Hematopoietic multipotent progenitor cell treated with erythropoietin and hydrocortisone succinate and interleukin-3 and kit ligand, for 8 days (in vitro differentiated cells): Measurements from ENCODE around the gene WNT5B.
A peak's percentile ranks its signal among the peaks of the same experiment; 100 is the strongest.
"Not testable (repeated sequence)": the region's sequence is repeated elsewhere in the genome, so short reads cannot be mapped to it uniquely, and the experiment has no call there.

ENCODE experiments used
- DNase-seq: peaks from one replicate; pipeline ENCODE4 v3.0.0-alpha.2; 2015

WNT5B gene

DNA sequence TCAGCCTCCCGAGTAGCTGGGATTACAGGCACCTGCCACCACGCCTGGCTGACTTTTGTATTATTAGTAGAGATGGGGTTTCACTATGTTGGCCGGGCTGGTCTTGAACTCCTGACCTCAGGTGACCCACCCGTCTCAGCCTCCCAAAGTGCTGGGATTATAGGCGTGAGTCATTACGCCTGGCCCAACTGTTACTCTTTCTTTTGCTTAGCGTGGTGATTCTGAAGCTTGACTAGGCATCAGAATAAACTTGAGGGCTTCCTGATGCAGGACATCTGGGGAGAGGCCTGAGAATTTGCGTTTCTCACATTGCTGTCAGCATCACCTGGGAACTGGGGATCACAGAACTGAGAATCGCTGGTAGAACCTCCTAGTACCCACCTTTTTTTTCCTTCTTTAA lies 26.3 kb upstream of the WNT5B start:
- not testable (repeated sequence) for DNase-seq

DNA sequence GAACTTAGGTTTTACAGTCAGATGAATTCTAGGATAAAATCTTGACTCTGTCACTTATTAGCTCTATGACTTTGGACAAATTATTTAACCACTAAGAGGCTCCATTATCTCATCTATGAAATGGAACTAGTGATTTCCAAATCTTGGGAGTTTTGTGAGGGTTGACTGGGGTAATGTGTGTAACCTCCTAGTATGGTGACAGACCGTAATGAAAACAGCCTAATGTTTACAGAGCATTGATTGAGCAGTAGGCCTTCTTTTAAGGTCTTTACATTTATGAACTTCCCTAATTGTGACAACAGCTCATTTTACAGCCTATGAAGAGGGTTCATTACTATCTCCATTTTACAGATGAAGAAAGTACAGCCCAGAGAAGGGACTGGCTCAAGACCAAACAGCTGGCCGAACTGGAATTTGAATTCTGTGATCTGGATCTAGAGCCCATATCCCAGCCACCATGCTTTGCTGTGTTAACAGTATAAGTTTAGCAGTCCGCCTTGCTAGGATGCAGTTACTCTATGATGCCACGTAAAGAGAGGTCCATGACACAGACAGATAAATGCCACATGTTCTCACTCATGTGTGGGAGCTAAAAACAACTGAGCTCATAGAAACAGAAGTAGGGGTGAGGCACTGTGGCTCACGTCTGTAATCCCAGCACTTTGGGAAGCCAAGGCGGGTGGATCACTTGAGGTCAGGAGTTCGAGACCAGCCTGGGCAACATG lies 25.6 kb upstream of the WNT5B start:
- no peak for DNase-seq

DNA sequence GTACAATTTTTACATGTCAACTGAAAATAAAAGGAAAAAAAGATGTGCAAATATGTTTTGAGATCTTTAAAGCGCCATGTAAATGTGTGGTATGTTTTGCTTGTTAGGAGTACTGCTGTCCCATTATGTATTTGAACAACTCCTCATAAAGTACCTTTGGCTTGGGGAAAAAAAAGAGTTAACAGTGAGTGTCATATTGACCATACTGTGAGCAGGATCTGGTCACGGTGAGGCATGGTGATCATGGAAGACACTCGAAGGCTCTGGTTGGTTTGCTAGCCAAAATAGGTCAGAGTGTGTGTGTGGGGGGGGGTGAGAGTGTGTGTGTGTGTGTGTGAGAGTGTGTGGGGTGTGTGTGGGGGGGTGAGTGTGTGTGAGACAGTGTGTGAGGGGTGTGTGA lies 24.6 kb upstream of the WNT5B start:
- no peak for DNase-seq

DNA sequence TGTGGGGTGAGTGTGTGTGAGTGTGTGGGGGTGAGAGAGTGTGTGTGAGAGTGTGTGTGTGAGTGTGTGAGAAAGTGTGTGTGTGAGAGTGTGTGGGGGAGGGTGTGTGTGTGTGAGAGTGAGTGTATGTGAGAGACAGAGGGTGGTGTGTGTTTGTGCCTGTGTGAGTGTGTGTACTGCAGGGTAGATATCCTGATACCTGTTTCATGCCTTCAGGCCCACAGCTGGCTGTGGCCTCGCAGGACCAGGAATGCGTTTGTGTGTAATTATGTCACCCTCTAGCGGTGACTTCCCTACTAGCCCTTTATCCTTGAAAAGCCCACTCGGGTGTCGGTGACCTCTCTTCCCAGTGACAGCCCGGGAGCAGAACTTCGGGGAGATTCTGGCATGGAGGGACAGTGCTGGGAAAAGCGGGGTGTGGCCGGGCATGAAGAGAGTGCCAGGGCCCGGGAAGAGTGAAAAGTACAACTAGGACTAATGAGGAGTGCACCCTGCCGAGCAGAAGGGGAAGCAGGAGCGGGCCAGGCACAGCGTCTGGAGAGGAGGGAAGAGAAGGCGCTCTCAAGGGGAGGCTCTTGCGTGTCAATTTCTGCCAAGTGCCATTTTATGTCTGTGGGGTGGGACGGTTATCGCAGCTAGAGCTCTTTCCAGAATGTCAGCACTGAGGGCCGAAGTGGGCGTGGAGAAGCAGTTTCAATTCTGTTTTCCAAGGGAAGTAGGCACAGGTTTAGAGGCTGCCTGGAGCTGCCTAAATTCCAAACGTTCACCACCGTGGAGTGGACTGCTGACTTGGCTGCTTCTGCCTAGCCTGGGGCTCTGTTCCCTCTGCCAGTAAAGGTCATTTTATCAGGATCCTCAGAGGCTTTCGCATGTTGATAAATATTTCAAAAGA lies 23.7 kb upstream of the WNT5B start:
- DNase-seq, result peak; percentile 90

DNA sequence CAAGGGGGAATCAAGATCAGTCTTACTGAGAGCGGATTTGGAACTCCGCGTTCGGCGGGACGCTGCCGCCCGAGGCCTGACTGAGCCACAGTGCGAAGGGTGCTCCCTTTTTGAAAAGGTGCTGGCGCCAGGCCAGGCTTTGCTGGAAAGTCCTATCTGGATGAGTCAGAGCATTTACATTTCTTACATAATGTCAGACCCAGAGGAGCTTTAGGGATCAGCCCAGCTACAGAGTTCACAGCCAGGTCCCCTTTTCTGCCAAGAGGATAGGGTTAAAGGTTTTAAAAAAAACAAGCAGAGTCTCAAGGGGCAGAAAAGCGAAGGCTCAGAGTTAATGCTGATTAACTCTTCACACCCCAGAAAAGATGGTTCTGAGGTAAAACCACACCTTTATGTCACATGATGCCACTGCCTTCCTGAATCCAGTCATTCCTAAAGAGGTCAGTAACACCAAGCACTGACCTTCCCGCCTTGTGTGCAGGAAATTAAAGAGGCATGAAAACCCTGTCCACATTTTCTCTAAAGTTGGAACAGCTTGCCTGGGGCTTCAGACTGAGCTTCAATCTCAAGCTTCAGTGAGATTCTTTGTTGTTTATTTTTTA lies 22.9 kb upstream of the WNT5B start:
- peak; percentile 93 for DNase-seq

DNA sequence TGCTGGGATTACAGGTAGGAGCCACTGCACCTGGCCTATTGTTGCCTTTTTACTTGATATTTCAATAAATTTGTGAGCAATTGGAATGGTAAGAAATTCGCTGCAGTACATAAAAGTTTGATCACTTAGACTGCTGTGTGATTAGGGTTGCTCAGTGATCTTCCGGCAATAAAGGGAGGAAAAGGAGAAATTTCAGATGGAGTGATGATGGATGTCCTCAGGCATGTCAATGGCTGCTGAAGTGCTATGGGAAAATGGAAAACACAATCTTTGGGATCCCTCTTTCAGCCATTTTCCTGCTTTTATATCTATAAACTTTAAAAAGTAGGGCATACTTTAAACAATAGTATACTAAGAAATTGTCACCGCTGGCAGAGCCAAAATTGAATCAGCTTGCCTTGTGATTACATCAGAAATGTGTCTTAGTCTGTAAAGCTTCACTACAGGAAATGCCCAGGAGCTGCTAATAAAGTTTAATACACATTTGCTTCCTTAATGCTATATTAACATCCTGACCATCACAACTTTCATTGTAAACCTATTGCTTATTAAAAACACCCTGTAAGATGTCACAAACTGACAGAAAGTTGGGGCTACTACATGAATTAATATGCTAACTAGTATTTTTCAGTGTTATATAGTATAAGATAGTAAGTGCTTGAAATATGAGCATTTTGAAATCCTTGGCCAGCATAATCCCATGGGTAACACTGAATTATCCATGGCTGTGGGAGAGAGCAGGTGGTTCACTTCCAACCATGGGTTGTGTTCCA lies 20.9 kb upstream of the WNT5B start:
- no peak for DNase-seq

DNA sequence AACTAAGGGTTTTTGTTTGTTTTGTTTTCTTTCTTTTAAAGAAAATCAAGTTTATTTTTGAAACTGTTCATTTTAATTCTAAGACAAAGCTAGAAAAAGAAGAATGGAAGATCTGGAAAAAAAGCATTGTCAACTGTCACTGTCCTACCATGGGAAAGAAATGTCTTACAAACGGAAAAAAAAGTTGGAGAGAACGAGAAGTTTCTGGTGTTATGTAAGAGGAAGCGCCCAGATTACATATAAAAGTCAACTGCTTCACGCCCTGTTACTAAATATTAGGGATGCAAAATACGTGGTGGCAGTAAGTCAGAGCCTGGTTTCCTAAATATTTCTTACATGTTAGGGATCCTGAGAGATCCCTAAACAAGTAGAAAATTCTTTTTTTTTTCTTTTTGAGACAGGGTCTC lies 20.3 kb upstream of the WNT5B start:
- no peak for DNase-seq

DNA sequence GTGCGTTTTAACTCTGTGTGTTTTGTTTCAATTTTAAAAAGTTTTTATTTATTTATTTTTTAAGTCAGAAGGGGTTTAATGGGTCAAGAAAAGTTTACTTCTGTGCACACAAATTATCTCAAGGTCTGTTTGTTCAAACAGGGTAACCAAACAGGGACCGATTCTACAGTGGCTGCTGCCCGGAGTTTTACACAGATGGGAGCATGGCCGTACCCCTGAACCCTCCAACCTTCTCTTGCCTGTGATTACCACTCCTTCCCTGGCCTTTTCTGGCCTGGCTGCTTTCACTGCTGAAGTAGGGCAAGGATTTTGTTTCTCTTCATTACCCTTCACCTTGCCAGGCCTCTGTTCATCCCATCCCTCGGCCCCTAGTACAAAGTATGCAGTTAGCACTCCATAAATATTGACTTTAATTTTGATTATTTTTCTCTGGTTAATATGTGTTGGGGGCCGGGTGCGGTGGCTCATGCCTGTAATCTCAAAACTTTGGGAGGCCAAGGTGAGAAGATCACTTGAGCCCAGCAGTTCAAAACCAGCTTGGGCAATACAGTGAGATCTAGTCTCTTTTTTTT lies 18.9 kb upstream of the WNT5B start:
- no peak for DNase-seq

DNA sequence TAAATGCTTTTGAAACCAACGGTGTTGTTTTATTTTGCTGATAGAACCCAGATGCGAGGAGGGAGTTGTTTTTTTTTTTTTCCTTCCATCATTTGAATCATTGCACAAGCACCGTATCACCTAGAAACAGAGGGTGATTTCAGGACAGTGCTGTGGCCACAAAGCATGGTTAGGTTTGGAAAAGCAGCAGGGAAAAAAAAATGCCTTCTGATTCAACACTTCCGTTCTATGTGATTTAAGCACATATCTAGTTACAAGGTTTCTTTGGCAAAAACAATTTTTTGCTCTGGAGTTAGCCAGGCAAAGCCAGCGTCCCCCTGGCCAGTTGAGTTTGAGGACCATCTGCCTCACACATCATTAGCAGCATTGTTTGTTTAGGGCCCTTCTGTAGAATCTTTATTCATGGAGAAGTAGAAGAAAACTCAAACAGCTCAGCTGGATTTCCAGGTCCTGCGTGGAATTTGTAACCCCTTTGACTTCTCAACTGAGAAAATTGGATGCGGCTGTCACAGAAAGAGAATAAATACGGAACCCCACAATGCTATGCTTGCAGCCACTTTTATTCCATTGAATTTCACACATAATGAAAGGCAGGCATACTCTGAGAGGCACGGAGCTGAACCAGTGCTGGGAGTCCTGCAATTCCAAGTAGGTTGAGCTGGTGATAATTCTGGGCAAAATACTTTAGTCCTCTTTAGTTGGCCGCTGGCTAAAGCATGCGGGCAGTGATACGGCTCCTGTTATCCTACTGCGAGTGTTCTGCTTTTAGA lies 17.0 kb upstream of the WNT5B start:
- DNase-seq, result no peak

DNA sequence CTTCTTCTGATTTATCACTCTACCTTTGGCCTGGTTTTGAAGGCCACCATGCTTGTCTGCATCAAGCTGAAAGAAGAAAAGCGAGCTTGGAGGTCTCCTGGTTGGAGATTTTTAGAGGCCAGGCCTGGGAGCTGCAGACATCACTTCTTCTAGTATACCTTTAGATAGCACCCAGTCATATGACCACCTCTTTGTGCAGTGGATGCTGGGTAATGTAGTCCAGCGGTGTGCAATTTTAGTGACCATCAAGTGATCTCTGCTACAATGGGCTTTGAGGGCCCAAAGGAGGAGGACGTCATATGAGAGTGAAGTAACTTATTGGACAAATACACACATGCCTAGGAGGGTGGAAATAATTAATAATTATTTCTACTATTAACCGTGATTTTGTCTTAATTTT lies 15.2 kb upstream of the WNT5B start:
- DNase-seq, result peak; percentile 35

DNA sequence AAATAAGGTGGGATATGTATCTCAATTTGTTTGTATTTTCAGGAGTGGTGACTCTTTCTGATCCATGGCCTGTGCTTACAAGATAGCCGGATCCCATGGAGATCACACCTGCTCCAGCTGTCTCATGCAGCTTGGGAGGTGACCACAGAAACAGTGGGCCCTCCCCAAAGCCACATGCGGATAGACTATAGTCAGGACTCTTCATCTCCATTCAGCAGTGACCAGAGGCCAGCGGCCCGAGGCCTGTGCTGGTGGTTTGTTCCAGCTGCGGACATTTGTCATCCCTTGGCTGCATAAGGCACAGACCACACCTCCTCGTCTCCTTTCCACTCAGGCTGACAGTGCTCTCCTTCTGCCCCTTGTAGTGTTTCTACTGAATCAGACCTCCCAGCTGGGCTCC lies 14.7 kb upstream of the WNT5B start:
- no peak for DNase-seq

DNA sequence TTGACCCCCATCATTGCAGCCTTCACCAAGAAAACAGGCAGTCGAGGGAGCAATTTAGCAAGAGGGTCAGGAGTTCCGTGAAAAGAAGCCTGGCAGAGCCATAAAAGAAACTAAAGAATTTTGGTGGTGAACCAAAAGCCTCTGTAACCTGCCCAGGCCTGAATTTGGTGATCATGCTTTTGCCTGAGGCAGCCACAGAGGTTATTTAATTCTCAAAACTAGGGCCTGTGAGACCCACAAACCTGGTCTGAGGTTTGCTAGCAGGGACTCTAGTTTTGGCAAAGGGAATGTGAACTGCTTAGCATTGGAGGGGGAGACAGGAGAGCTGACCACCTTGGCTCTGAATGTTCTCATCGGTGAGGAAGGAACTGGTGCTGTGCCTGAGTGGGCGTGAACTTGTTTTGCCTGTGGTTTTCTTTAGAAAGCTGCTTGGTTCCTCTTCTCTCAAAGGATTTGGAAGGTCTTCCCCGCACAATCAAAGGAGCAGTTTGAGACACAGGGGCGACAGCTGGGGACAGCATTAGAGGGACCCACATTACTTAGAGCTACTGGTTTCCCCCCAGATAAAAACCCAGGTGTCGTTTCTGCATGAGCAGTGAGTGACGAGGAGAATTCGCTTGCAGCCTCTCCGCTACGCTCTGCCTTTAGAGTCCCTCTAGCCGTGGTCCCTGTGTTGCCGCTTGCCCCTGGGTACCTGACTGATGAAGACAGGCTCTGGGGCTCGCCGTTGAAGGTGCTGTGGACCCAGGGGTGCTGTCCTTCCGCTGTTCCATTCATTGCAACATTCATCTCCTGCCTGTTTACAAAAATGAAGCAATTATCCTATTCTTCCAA lies 12.6 kb upstream of the WNT5B start:
- no peak for DNase-seq

DNA sequence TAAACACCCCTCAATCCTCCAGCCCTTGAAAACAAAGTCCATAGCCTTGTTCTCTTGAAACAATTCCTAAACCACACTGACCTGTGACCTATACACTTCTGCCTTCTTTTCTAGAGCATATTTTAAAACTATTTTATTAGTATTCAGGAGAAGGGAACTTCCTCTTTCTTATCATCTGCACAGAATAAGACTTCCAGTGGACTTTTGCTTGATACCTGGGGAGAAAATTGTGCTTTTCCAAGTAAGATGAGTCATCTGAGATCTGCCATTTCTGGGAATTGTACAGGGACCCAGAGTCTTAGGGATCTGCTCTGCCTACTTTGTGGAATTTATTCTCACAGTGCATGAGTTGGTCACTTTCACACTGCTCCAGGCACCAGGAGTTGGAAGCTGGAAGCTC lies 10.5 kb upstream of the WNT5B start:
- DNase-seq, result peak; percentile 29

DNA sequence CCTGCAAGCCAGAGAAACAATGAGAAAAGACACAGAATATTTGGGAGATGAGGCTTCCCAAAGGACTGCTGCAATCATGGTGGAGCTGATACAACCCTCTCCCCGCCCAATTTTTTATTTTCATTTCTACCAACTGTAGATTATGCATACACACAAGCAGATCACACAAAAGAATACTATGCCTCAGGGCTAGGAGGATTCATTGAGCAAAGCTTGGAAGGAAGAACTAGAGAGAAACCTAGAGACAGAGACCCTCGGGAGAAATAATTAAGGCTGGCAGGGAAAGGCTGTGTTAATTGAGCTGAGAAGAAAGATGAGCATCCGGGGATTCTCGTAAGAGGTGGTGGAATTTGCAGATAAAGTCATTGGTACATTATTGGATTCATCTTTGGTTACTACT lies 9.9 kb upstream of the WNT5B start:
- no peak for DNase-seq

DNA sequence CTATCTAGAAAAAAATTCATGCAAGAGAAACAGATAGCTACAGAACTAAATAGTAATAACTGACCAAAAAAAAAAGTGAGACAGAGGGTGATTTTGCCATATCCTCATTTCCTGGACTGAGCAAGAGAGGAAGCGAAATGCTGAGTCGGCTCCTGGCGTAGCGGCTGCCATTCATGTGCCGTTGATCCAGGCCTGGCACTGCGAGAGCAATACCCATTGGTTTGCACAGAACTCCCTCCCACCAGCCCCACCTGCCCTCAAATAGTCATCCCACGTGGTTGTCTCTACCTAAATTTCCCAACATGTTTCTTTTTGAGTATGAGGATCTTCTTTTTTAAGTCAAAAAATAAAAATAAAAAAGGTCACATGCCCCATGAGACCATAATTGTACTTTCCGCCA lies 9.4 kb upstream of the WNT5B start:
- peak; percentile 20 for DNase-seq

DNA sequence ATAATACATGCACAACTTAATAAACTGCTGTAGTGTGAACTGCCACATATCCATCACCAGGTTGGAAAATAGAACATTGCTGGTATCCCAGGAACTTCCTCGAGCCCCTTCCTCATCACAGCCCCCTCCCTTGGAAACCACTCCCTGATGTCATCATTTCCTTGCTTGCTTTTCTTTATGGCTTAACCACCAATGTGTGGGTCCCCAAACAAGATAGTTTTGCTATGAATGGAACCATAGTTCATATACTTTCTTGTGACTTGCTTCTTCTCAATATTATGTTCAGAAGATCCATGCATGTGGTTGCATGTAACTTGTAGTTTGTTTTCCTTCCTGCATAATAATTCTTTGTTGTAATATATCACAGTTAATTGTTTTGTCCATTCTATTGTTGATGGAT lies 8.9 kb upstream of the WNT5B start:
- DNase-seq, result no peak

DNA sequence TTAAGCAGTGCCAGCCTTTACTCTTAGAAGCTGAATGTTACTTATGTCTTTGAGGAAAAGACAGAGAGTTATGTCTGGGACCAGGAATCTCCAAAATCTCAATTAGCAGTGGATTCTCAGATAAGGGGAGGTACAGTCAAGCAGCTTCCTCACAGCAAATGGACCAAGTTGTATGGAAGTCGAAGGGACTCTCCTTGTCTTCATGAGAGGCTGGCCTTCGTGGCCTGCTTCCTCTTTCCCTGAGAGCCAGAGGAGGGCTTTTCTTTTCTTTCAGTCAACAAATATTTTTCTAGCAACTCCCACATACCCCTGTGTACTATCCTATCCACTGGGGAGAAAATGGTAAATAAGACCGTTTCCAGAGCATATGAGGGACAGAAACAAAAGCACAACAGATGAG lies 6.6 kb upstream of the WNT5B start:
- DNase-seq, result no peak

DNA sequence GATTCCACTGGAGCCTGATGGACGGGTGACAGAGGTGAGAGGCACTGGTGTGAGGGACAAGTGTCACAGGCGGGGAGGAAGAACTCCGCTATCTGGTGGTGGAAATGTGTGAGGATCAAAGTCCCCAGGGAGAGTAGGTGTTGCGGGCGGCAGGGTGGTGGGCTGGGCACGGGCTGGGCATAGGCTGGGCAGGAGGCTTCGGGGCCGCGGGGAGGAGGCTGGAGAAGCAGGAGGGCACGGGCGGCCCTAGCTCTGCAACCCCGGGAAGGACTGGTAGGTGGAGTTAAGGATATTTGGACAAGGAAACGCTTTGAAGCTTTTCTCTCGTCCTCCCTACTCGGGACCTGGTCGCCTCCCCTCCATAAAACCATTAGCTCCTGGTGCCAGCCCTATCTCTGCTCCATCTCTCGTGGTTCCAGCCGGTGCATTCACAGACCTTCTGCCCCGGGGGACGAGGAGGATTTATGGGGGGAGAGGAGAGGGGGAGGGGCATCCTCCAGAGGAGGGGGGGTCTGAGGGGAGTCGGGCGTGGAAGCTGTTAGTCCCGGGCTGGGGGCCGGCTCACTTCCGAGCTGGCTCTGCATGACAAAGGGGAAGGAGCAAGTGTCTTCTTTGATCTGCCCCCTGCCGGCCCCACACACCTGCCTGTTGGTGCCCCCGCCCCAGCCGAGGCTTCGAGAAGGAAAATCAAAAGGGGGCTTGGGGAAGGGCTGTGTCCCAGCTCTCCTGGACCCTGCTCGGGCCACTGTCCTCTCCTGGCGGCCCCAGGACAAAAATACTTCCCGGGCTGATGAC lies 504 bp downstream of the WNT5B start:
- no peak for DNase-seq

DNA sequence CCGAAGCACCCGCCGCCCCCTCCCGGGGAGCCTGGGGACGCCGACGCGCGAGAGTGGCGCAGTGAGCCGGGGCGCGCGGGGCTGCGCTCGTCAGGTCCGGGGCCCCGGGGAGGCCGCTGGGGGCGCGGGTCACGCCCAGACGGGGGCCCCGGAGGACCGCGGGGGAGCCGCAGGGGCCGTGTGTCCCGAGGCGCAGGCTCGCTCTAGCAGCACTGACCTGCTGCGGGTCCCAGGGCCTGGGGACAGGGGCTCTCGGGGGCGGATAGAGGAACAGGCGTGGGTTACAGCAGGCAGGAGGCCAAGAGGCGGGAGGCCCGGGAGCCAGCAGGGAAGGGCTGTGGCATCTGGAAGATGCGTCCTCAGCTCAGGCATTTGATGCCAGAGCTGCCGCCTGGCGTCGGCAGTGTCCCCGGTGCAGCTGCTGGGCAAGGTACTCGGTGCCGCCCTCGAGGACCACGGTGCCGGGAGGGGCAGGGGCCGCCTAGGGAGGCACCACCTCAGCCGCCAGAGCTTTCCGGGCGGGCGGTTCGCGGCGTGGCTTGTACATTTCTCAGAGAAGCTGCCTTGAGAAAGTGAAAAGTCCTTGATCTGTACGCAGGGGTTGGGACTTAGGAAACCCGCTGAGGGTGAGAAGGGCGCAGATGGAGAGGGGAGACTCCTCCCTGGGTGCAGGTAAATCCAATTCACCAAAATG lies 1.2 kb downstream of the WNT5B start:
- no peak for DNase-seq
